PC-9 (cell line): ENCODE data around the gene OSBPL10.

Source experiments
- EZH2 ChIP-seq: fragments of 200-600 bp; sonication (generic); IDR thresholded peaks from 2 replicates; pipeline ENCODE4 v1.8.0; 2017; ENCODE audit warnings: antibody characterized with exemption, low read depth
- TF ChIP-seq, protein P1 (sequence below): fragments of 200-600 bp; sonication (generic); conservative IDR thresholded peaks from 2 replicates; pipeline ENCODE4 v1.6.1; 2017; ENCODE audit warnings: mixed run types, antibody characterized with exemption, mild to moderate bottlenecking, moderate library complexity

DNA sequence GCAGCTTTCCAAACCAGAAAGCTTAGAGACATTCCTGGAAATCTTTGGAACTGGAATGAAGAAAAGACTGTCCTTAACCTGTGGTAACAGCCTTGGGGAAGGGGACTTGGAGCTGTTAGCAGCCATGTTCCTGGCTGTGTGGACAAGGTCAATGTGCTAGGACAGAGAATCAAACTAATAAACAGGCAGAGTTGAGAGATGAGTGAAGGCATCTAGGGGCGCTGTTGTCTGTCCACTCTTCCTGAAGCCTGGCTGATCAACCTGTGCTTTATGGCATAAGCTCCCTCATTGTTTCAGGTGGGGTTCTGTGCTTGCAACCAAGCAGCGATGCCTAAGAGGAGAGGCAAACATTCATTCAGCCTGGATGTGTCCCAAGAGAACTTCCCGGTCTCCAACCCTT is 19.8 kb upstream of the OSBPL10 start:
- TF ChIP-seq EZH2, result no peak
- TF ChIP-seq, protein P1, sequence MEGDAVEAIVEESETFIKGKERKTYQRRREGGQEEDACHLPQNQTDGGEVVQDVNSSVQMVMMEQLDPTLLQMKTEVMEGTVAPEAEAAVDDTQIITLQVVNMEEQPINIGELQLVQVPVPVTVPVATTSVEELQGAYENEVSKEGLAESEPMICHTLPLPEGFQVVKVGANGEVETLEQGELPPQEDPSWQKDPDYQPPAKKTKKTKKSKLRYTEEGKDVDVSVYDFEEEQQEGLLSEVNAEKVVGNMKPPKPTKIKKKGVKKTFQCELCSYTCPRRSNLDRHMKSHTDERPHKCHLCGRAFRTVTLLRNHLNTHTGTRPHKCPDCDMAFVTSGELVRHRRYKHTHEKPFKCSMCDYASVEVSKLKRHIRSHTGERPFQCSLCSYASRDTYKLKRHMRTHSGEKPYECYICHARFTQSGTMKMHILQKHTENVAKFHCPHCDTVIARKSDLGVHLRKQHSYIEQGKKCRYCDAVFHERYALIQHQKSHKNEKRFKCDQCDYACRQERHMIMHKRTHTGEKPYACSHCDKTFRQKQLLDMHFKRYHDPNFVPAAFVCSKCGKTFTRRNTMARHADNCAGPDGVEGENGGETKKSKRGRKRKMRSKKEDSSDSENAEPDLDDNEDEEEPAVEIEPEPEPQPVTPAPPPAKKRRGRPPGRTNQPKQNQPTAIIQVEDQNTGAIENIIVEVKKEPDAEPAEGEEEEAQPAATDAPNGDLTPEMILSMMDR, result no peak
